Ectodermal cell (in vitro differentiated cells): ENCODE data around the gene TIMD4.

Experiments used
- H3K27ac ChIP-seq: 2 replicates; pipeline ENCODE4 v1.7.0; 2013; ENCODE audit warnings: mild to moderate bottlenecking, low read depth, low read length; ENCODE audit not compliant: insufficient read depth, poor library complexity, severe bottlenecking
- H3K27me3 ChIP-seq: 2 replicates; pipeline ENCODE4 v1.7.0; 2013; ENCODE audit warnings: mild to moderate bottlenecking, low read length; ENCODE audit not compliant: insufficient read depth, control insufficient read depth, poor library complexity, severe bottlenecking
- H3K36me3 ChIP-seq: one replicate; pipeline ENCODE4 v1.7.0; 2013; ENCODE audit warnings: low read length; ENCODE audit not compliant: control insufficient read depth, insufficient read depth
- H3K4me1 ChIP-seq: one replicate; pipeline ENCODE4 v1.7.0; 2013; ENCODE audit warnings: low read length; ENCODE audit not compliant: control insufficient read depth, insufficient read depth
- H3K4me3 ChIP-seq: 2 replicates; pipeline ENCODE4 v1.7.0; 2013; ENCODE audit warnings: low read depth, low read length, control low read depth; ENCODE audit not compliant: insufficient read depth
- H3K9me3 ChIP-seq: 2 replicates; pipeline ENCODE4 v1.7.0; 2013; ENCODE audit warnings: mild to moderate bottlenecking, low read length, moderate library complexity; ENCODE audit not compliant: control insufficient read depth
- WGBS, 2 experiments: methylation state at CpG; one replicate each; pipeline ENCODE4 v1.1.7; 2013; ENCODE audit warnings: missing lambda C conversion rate in 2 of 2; 5-methylcytosine and 5-hydroxymethylcytosine counted together

TIMD4 gene

DNA sequence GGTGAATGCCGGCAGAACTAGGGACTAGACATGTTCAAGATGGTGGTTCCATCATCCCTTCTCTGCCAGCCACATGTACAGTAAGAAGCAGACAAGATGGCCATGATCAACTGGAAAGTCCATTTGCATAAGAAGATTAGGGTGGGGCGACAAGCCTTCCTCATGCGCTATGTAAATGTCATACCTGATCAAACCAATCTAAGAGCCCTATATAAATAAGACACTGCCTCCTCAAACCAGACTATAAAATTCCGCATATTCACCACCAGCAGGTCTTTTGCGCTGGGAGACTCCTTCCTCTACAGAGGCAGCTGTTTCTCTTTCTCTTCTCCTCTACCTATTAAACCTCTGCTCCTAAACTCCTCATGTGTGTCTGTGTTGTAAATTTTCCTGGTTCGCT lies 53.8 kb downstream of the TIMD4 start:
- Histone ChIP-seq H3K4me3 (no peak overlapping the region), H3K36me3 (no peaks in the 10 kb centered on the region), H3K4me1 (peaks cover 3% of the 10 kb centered on the region), H3K9me3 (no peaks in the 10 kb centered on the region), H3K27me3 (peaks cover 7% of the 10 kb centered on the region), H3K27ac (no peak overlapping the region)
- WGBS, 2 experiments = 93% methylated on average over 6 of the region's 6 CpGs

GRCh38 chr5:156907667-156908066 lies 55.4 kb downstream of the TIMD4 start:
- Histone ChIP-seq H3K4me3 (no peak overlapping the region), H3K4me1 (no peaks in the 10 kb centered on the region), H3K36me3 (no peaks in the 10 kb centered on the region), H3K27ac (no peak overlapping the region), H3K9me3 (no peaks in the 10 kb centered on the region), H3K27me3 (no peaks in the 10 kb centered on the region)
- WGBS, 2 experiments = 86 to 92% methylated on average over 6 of the region's 6 CpGs

DNA sequence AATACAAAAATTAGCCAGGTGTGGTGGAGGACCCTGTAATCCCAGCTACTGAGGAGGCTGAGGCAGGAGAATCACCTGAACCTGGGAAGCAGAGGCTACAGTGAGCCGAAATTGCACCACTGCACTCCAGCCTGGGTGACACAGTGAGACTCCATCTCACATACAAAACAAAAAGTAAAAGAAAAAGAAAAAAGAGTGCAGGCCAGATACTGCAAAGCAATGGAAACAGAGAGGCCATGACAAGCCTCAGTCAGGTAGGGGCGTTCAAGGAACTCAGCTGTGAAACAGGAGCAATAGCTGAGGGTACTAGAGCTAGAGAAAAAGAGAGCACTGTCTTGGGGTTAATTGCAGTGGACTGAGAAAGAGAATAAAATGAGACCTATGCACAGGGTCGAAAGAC lies 56.2 kb downstream of the TIMD4 start:
- Histone ChIP-seq H3K4me1 (no peaks in the 10 kb centered on the region), H3K9me3 (no peaks in the 10 kb centered on the region), H3K27ac (no peak overlapping the region), H3K4me3 (no peak overlapping the region), H3K36me3 (no peaks in the 10 kb centered on the region), H3K27me3 (no peaks in the 10 kb centered on the region)
- WGBS, 2 experiments = 91 to 95% methylated on average over 3 of the region's 3 CpGs

- WGBS, 2 experiments = 83 to 85% methylated on average over 7 of the region's 7 CpGs
- Histone ChIP-seq H3K27ac (no peak overlapping the region), H3K9me3 (no peaks in the 10 kb centered on the region), H3K27me3 (no peaks in the 10 kb centered on the region), H3K4me3 (no peak overlapping the region), H3K36me3 (no peaks in the 10 kb centered on the region), H3K4me1 (no peaks in the 10 kb centered on the region)
These were observed 66.5 kb downstream of the TIMD4 start for GRCh38 chr5:156896546-156896945.

- 85 to 92% methylated on average over 1 of the region's 1 CpG for WGBS, 2 experiments
- no peak overlapping the region for H3K4me3 ChIP-seq
- no peaks in the 10 kb centered on the region for H3K27me3 ChIP-seq
- no peaks in the 10 kb centered on the region for H3K36me3 ChIP-seq
- no peaks in the 10 kb centered on the region for H3K9me3 ChIP-seq
- H3K27ac ChIP-seq = no peak overlapping the region
- no peaks in the 10 kb centered on the region for H3K4me1 ChIP-seq
These were observed 69.5 kb downstream of the TIMD4 start for GRCh38 chr5:156893517-156893916.

- WGBS, 2 experiments = 90 to 98% methylated on average over 4 of the region's 4 CpGs
- no peak overlapping the region for H3K27ac ChIP-seq
- H3K36me3 ChIP-seq = no peaks in the 10 kb centered on the region
- H3K27me3 ChIP-seq = no peaks in the 10 kb centered on the region
- H3K4me1 ChIP-seq = no peaks in the 10 kb centered on the region
- H3K9me3 ChIP-seq = no peaks in the 10 kb centered on the region
- no peak overlapping the region for H3K4me3 ChIP-seq
These were observed 70.2 kb downstream of the TIMD4 start for GRCh38 chr5:156892864-156893263.

DNA sequence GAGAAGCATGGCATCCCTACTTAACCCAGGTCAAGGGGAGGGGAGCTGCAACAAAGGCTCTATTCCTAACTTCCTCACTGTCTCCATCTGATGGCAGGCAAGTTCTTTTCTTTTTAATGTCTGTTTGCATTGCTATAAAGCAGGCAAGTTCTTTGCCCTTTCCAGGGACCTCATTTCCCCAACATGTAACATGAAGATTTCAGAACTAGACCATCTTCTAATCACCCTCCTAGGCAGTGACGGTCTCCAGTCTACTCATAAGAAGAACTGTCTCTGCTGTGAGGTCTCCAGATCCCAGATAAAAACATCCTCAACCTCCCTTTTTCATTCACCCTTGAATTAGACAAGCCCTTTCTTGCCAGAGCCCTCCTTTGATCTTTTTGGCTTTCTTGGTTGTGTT lies 70.8 kb downstream of the TIMD4 start:
- no peaks in the 10 kb centered on the region for H3K36me3 ChIP-seq
- H3K4me3 ChIP-seq = no peak overlapping the region
- no peaks in the 10 kb centered on the region for H3K27me3 ChIP-seq
- H3K27ac ChIP-seq = no peak overlapping the region
- H3K9me3 ChIP-seq = no peaks in the 10 kb centered on the region
- H3K4me1 ChIP-seq = no peaks in the 10 kb centered on the region
- WGBS, 2 experiments = 84 to 91% methylated on average over 1 of the region's 1 CpG

DNA sequence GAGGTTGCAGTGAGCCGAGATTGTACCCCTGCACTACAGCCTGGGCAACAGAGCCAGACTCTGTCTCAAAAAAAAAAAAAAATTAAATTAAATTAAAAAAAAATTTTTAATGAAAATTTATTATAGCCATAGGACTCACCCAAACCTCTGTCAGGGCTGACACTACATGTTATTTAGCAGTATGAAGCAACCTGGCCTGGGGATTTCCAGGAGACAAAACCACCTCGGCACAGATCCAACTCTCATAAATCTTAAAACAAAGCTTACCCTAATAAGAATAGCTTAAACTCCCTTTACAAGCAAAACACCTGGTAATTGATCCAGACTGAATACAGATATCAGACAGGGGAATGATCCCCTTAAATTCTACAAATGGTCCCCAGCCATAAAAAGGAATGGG lies 74.5 kb downstream of the TIMD4 start:
- Histone ChIP-seq H3K36me3 (no peaks in the 10 kb centered on the region), H3K27me3 (no peaks in the 10 kb centered on the region), H3K27ac (no peak overlapping the region), H3K9me3 (no peaks in the 10 kb centered on the region), H3K4me3 (no peak overlapping the region), H3K4me1 (no peaks in the 10 kb centered on the region)
- WGBS, 2 experiments = 96 to 98% methylated on average over 2 of the region's 2 CpGs

GRCh38 chr5:156883316-156883875 lies 79.6 kb downstream of the TIMD4 start:
- Histone ChIP-seq H3K4me1 (no peaks in the 10 kb centered on the region), H3K36me3 (no peaks in the 10 kb centered on the region), H3K27me3 (no peaks in the 10 kb centered on the region), H3K4me3 (no peak overlapping the region), H3K27ac (no peak overlapping the region), H3K9me3 (no peaks in the 10 kb centered on the region)
- WGBS, 2 experiments = 81 to 83% methylated on average over 3 of the region's 3 CpGs

DNA sequence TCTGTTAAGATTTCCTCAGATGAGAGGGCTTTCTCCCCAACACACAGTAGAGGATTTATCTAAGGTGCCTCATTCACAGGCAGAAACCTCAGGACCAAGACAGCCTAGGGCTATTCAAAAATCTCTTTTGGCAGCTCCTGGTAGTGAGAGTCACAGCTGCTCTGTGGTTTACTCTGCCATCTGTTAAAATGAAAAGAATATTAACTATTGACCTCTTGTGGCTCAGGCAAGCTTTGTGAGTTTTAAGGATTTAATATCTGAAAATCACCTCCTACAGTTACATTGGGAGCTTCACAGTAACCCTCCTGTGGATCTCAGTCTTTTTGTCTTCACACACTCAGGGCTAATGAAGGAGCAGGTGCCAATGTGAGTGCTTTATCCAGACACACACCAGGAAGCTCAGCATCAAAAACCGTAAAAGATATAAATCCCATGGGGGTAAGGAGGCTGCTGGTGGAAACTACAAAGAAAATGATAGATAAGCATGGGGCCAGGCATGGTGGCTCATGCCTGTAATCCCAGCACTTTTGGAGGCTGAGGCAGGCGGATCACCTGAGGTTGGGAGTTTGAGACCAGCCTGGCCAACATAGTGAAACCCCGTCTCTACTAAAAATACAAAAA lies 83.3 kb downstream of the TIMD4 start:
- WGBS, 2 experiments = 89% methylated on average over 3 of the region's 3 CpGs
- no peak overlapping the region for H3K27ac ChIP-seq
- no peak overlapping the region for H3K4me3 ChIP-seq
- H3K27me3 ChIP-seq = no peaks in the 10 kb centered on the region
- H3K36me3 ChIP-seq = no peaks in the 10 kb centered on the region
- H3K4me1 ChIP-seq = no peaks in the 10 kb centered on the region
- no peaks in the 10 kb centered on the region for H3K9me3 ChIP-seq

GRCh38 chr5:156871212-156871611 lies 91.8 kb downstream of the TIMD4 start:
- no peaks in the 10 kb centered on the region for H3K9me3 ChIP-seq
- no peaks in the 10 kb centered on the region for H3K27me3 ChIP-seq
- H3K36me3 ChIP-seq = no peaks in the 10 kb centered on the region
- 88 to 95% methylated on average over 1 of the region's 1 CpG for WGBS, 2 experiments
- no peak overlapping the region for H3K4me3 ChIP-seq
- H3K4me1 ChIP-seq = no peaks in the 10 kb centered on the region
- H3K27ac ChIP-seq = no peak overlapping the region
